NCI-H128 (cell line): ENCODE data around the gene B3GNT5.

Experiments used
- DNase-seq: peaks from one replicate; lab custom pipeline; 2025; ENCODE audit not compliant: unreplicated experiment; lab: John Stamatoyannopoulos, UW

B3GNT5 gene, protein sequence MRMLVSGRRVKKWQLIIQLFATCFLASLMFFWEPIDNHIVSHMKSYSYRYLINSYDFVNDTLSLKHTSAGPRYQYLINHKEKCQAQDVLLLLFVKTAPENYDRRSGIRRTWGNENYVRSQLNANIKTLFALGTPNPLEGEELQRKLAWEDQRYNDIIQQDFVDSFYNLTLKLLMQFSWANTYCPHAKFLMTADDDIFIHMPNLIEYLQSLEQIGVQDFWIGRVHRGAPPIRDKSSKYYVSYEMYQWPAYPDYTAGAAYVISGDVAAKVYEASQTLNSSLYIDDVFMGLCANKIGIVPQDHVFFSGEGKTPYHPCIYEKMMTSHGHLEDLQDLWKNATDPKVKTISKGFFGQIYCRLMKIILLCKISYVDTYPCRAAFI

DNA sequence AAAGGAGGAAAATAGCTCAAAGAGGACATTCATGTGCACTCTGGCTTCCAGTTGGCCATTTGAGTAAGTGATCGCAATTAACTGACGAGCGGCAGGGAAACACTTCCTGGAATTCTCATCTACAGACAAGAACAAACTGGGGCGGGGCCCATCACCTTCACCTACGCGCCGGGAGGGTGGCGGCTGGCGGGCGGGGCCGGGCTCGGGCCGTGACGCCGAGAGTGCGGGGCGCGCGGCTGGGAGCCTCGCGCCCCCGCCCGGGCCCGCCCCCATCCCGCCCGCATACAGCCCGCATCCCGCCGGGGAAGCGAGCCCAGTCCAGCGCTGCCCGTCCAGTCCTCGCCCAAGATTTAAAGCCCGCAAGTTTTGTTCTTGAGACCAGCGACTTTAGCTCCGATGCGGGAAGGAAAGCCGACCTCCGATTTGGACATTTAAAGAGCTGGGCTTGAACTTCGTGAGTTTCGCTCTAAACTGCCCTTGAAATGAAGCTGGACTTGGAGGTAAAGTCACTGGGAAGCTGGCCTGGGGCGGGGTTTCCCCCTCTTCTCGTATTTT lies at the start of gene B3GNT5:
TSS of gene B3GNT5 (plus strand) at position 281 of the 555 bp plus-strand sequence. CDS start 16,546 bp downstream, outside the sequence.
- no peak for DNase-seq

DNA sequence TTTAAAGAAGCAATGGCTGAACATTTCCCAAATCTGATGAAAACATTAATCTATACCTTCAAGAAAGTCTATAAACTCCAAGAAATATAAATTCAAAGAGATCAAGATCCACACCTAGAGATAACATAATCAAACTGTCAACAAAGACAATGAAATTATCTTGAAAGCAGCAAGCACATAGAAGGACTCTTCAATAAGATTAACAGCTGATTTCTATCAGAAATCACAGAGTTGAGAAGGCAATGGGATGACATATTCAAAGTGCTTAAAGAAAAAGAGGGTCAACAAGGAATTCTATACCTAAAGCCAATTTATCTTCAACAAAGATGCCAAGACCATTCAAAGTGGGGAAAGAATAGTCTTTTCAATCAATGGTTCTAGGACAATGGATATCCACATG lies 49.4 kb upstream of the B3GNT5 start:
- no peak for DNase-seq

DNA sequence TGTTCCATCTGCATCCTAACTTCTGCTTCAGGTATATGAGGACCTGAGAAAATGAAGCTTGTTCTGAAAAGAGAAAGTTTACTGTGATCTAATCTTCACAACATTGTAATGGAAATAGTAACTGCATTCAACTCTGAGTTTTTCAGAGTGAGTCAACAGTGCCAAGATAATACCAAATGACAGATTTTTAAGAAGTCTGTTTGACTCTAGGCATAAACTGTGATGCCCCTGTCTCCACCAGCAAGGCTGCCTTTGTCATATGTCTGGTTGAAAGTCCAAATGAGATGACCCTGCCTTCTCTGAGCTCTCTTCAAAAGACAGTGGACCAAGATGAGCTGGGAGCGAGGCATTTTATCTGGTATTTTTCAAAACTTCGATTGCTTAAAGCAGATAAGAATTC lies 44.8 kb upstream of the B3GNT5 start:
- no peak for DNase-seq

DNA sequence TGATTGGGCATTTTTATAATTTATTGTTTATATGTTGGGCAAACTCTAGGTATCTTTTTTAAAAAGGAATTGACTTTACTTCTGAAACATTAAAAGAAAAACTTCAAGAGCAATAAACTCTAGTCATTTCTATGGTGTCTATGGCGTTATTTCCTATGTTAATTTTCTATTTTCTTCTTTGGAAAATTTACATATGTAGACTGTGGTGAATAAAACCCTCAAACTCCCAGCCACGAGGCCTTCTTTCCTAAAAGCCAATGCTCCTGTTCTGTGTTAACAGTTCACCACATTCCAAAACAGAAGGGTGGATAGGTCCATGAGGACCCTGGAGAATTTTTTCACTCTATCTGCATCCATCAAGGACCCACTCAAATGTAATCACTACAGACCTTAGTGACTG lies 44.3 kb upstream of the B3GNT5 start:
- DNase-seq = no peak

DNA sequence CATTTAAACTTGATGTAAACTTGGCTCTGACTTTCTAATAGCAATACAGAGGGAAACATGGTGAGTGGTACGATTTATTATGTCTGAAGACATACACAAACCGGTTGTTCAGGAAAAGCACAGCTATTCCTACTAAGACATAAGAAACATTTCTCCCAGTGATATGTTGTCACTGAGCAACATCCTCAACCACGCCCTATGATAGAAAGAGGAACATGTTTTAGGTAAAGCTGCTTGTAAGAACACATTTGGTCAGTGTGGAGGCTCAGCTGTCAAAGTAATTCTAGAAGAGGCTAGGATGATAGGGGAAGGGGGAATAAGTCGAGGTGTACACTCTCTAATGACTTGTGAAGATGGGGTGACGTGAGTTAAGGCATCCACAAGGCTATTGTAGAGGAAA lies 42.7 kb upstream of the B3GNT5 start:
- DNase-seq = no peak

DNA sequence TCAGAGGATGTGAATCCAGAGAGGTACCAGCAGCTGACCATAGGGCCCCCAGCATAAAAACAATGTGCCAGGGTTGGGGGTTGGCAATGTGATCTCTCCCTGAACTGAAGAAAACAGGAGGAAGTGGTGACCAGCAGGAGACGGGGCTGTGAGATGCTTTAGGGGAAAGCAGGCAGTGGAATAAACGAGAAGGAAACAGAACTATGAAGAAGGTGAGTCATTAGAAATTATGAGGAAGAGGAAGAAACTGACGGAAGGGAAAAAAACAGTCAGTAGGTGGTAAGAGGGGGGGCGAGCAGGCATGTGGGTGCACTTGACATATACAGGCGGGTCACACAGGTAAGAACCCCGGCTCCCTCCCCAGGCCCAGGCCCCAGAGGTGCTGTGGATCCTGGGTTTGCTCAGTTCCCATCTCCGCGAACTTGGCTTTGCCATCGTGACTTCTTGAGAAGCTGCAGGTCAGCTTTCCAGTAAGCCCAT lies 42.2 kb upstream of the B3GNT5 start:
- no peak for DNase-seq

DNA sequence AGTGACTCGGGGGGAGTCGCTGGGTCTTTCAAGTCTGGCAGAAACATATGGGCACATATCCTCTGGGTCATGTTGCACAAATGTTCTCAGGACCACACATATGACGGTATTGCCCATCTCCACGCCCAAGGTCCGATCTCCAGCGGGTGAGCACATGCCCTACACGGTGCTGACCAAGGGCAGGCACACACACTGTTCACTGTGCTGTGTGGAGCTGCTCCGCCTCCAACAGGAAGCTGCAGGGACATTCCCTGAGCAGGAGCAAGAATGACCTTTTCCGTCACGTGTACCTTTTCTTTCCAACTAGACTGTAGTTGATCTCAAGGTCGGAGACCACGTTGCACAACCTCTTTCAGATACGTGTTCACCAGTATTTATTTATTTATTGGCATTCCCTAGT lies 41.7 kb upstream of the B3GNT5 start:
- DNase-seq = no peak

DNA sequence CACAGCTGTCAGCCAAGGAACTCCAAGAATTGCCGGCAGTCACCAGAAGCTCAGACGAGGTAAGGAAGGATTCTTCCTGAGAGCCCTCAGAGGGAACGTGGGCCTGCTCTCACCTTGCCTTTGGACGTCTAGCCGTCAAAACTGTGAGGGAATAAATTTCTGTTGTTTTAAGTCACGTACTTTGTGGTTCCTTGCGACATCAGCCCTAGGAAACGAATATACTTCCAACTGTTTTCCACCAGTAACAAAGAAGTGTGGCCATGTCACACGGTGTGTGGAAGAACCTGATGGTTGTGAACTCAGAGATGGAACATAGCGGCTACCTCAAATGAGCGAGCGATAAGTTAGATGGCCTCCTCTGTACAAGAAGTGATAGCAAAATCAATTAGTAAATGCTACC lies 41.0 kb upstream of the B3GNT5 start:
- no peak for DNase-seq

DNA sequence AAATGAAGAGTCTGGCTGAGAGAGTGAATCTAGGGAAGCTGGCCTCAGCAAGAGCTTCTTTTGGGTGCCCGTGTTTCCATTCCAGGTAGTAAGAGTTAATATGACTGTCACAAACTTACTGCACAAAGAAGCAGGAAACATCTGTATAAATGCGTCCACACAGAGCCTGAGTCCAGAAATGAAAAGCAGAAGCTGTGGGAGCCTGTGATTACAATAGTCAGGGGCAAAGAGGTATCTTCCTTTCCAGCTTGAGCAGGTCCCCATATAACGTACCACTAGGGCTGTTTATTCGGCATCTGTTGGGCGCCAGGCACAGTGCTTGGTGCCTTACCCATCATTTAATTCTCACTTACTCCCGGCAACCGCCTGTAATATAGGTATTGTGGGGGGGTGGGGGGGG lies 40.5 kb upstream of the B3GNT5 start:
- DNase-seq = no peak

DNA sequence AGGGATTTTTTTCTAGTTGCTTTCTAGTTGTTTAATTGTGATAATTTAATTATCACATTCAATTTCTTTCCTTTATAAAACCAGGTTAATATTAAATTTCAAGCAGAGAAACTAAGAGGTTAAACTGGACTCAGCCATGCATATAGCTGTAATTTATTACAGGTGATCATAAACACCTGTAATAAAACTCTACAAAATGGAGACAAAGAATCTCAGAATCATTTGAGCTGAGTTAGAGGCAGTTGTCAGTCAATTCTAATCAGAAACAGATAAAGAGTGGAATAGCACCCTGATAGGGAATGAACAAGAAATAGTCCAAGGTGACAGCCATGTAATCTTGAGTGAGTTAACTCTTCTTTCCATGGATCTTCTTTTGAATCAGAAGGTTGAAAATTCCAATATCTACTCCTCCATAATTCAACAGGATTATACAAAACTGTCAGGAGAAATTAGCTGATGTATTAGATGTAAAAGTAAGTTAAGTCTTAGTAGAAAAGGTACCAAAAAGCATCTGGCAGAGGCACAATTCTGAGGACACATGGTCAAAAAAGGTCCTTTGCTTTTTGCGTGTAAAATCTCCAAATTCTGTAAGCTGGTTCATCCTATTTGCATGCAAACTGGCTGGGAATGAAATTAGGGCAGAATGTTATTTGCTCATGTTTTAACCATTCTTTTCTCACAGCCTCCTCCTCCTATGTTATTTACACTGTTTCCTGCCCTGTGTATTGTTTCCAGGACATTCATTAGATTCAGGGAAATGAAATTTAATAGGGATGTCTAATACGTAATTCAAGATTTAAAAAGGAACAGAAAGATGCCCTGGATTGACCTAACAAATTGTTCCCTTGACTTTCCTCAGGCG lies 39.4 kb upstream of the B3GNT5 start:
- DNase-seq = no peak

DNA sequence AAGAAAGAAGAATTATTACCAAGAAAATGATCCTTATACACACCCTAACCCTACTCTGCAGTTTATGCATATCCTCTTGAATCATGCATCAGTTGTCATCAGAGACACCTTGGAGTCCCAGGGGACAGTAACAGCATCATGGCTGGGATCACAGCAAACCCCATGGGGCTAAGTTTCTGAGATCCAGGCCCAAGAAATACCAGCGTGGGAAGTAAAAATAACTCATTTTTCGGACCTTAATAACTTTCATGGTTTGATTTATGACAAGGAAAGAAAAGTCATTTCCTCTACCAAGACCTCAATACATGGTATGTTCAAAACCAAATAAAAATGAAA lies 38.8 kb upstream of the B3GNT5 start:
- DNase-seq = no peak

DNA sequence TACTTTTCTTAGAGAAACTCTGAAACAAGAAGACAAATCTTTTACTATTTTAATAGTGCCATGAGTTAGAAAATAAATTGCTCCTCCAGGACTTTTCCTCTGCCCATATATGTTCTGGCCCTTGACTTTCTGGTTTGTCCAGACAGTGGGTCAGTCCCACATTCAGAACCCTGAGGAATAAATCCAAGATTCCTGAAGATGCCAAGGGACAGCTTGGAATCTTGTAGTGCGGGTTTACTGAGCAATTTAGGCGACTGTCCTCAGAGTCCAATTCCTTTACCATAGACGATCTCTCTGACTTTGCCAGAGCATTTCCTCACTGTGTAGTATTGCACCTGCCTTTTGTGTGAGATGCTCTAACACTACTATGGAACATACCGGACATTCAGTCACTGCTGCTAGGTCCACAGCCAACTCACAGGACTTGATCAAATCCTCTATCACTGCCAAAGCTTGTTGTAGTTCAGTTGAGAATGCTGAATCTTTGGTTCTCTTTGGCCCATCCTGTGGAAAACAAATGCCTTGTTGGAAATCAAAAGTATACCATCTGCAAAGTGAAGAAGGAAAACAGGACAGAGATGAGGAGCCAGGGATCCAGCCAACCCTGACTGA lies 37.4 kb upstream of the B3GNT5 start:
- no peak for DNase-seq

DNA sequence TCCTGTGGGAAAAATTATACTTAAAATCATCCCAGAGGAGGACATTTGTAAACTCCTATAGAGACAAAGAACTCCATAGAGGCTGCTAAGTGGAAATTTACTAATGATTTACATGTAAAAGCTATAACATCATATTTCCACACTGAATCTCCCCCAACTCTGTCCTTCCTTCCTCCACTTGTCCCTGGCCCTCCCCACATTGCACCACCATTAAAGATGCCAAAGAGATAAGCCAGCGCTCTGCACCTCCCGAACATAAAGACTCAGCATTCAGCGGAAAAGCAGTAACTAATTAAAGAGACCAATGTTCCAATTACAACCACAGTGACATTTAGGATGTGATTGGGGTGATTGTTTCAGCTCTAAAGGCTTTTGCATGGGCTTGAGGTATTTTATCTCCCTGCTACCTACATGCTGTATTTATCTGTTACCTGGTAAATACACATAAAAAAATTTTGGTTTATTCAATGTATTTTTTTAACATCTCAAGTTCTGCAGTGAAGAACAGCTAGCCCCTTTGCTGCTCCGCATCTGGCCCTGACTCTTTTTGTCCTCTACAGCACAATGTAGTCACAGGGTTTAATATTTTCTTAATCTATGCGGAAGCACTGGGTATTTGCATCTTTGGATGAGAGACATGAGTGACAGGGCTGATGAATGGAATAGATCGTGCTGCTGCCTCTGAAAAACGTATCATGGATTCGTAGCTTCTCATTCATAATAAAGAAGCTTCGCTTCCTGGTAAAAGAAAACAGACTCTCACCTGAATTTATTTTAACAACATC lies 35.3 kb upstream of the B3GNT5 start:
- DNase-seq = no peak

DNA sequence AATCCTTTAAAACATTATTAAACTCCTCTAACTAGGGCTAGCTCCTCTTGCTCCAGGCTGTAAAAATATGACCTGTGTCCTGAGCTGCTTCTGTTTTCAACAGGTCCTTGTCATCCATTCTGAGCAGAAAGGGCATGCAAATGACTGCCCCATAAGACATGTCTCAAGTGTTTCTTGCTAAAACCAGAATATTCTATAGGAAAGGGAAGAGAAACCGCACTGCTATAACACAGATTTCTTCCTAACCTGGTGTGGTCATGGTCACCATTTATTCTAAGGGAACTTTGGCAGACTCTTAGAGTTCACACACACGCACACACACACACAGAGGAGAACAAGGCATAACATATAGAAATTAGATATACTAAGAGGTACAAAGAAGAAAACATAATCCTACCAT lies 34.2 kb upstream of the B3GNT5 start:
- DNase-seq = no peak

DNA sequence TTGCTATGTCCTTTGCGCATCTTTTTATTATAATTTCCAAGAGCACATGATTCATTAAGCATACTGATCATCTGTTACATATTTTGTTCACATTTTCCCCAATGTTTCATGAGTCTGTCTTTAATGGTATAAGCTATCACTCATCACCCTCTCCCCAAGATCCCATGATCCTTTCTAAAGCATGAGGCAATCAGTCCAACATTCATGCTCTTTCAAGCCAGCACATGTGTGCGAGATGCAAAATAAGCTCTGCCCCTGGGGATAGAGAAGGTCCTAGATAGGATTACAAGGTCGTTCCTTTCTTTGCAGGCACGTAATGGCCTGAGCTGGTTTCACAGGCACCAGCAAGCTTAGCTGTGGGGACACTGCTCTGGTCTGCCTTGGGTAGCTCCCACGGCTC lies 32.2 kb upstream of the B3GNT5 start:
- DNase-seq = no peak

DNA sequence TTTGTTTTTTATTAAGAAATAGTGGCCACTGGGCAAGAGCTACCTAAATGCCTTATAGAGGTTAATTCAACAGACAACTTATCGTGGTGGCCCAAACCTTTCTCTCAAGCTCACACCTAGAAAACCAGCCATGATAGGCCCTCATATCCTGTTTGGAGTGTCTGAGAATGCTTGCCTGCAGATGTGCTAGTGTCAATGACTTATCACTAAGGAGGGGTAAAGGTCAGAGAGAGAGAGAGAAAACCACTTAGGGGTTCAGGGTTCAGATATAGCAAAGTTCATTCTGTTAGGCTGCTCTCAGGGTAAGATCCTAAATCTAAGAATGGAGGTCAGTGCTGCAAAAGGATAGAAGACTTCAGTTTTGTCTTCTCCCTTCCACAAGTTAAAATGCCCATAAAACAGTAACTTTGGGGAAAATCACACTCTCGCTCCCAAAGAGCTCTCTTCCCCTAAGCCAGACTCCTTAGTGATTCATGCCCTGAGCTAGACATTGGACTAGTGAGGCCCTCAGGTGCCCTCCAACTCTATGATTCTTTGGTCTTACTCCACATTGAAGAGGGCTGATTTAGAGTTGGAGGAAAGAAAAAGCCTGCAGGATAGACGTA lies 30.3 kb upstream of the B3GNT5 start:
- DNase-seq = no peak

DNA sequence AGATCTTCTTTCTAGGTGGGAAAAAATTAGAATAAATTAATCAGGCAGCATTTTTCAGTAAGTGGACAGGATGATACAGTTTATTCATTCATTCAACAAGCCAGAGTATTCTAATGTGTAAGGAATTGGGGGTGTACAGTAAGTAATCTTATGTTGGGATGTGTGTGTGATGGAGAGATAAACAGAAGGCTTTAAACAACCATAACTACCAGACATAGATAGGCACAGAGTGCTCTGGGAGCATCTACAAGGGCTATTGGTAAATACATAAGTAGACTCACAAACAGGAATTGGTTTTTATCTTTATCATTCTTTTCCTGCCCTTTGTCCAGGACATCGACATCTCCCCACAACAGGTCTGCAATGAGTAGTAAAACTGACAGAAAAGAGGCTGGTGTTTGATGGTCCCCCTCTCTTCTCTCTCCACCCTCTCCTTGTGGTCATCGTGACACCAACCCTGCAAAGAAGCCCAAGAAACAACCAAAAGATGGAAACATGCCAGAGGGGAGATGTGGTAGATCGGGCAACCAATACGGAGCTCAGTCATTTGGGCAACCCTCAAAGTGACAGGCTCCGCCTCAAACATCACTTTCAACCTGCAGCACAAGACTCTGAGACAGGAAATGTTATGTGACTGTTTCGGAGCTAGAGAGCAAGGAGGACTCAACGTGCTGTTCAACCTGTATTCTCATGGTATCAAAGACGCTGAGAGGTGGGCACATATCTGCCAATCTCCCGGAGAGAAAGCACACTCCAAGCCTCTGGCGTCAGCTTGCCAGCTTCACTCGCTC lies 28.7 kb upstream of the B3GNT5 start:
- no peak for DNase-seq

DNA sequence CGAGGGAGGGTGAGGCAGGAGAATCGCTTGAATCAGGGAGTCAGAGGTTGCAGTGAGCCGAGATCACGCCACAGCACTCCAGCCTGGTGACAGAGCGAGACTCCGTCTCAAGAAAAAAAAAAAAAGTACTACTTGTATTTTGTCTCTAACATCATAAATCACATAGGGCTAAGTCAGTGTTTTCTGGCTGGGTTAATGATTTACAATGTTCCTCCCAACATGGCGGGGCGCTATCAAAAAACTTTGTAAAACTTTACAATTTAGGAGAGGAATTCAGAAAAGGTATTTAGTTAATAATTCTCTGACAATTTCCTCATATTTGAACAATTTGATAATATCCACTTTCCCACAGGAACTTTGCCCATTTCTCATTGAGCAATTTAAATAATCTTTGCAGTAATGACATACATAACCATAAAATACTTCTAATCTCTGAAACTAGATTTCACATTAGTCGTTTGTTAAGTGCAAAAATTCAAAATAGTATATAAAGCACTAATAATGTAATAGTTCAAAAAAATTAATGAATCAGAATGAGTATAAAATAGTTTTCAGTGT lies 26.6 kb upstream of the B3GNT5 start:
- no peak for DNase-seq

DNA sequence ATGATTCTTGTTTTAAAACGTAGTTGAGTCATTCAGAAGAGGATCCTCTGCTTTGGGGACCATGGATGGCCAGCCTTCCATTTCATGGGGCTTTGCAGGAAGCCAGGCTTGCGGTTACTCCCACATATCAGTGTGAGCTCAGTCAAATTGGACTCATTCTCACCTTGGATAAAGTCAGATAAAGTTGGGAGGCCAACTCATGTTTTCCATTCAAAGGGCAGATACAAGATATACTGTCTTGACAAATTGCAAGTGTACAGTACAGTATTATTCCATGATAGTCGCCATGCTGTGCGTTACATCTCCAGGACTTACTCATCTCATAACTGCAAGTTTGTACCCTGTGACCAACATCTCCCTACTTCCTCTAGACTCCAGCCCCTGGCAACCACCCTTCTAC lies 25.5 kb upstream of the B3GNT5 start:
- no peak for DNase-seq
